Fibroblast of skin of left biceps (primary cell): ENCODE data around the gene BPIFB2.
"Not testable (repeated sequence)": the region's sequence is repeated elsewhere in the genome, so short reads cannot be mapped to it uniquely, and the experiment has no call there.

Source experiments
- DNase-seq, 2 experiments: peaks; one replicate each; pipeline ENCODE4 v3.0.0-alpha.2; 2013; ENCODE audit warnings: low read depth in 2 of 2

BPIFB2 gene

DNA sequence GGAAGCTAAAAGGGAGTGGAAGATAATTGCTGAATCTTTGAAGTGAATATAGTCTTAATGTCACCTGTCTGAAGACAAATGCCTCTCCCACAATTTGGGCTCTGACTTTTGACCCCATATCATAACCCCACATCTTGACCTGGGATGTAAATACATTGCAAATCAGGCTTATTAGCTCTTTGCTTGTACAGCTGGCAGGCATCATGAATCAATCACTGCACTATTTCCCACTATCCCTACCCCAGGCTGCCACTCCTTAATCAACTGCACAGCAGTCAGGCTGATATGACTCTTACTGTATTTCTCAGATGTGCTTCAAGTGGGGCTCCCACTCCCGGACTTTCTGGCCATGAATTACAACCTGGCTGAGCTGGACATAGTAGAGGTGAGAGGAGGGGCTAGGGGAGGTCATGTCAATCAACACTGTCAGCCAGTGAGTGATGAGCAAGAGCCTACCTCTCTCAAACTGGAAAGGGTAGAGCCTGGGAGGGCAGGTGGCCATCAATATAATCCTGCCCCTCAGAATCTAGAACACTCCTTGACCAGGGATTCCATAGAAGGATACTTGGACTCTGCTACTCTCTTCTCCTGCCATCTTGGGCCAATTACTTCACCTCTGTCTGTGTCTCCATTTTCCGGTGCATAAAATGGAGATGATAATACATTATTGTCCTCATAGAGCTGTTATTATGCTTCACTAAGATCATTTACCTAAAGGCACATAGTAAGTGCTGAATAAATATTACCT, 35.7 kb downstream of the BPIFB2 start:
- no peak for DNase-seq

GRCh38 chr20:33043731-33044181, 36.3 kb downstream of the BPIFB2 start:
- no peak for DNase-seq

DNA sequence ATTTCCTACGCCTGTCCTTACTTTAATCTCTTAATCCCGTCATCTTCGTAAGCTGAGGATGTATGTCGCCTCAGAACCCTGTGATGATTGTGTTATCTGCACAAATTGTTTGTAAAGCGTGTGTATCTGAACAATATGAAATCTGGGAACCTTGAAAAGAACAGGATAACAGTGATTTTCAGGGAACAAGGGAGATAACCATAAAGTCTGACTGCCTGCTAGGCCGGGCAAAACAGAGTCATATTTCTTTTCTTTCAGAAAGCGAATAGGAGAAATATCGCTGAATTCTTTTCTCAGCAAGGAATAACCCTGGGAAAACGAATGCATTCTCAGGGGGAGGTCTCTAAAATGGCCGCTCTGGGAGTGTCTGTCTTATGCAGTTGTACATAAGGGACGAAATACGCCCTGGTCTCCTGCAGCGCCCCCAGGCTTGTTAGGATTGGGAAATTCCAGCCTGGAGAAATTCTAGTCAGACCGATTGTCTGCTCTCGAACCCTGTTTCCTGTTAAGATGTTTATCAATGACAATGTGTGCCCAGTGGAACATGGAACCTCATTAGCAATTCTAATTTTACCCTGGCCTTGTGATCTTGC, 37.7 kb downstream of the BPIFB2 start:
- DNase-seq: not testable (repeated sequence)

GRCh38 chr20:33046412-33046811, 38.9 kb downstream of the BPIFB2 start:
- no peak for DNase-seq

DNA sequence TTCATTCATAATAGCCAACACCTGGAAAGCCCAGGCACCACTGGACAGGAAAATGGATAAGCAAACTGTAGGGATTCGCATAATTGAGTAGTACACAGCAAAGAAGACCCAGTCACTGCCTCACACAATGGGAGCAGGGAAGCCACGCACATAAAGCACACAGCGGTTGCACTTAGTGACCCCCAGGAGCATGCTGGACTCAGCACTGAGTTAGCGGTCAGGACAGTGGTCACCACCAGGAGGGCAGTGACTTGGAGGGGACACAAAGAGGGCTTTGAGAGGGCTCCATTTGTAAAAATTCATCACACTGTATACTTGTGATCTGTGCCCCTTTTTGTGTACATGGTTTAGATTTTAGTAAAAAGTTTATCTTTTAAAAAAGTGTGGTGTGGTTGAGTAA, 43.8 kb downstream of the BPIFB2 start:
- no peak for DNase-seq

GRCh38 chr20:33053291-33054106, 46.0 kb downstream of the BPIFB2 start, which contains the start of gene BPIFB3:
Gene BPIFB3 (plus strand): TSS chr20:33053903. CDS start chr20:33055436, 1,533 bp downstream.
- no peak for DNase-seq

GRCh38 chr20:33054381-33054780, 46.9 kb downstream of the BPIFB2 start:
- no peak for DNase-seq

- DNase-seq: no peak
Measured at GRCh38 chr20:33054791-33055190, 47.3 kb downstream of the BPIFB2 start.

DNA sequence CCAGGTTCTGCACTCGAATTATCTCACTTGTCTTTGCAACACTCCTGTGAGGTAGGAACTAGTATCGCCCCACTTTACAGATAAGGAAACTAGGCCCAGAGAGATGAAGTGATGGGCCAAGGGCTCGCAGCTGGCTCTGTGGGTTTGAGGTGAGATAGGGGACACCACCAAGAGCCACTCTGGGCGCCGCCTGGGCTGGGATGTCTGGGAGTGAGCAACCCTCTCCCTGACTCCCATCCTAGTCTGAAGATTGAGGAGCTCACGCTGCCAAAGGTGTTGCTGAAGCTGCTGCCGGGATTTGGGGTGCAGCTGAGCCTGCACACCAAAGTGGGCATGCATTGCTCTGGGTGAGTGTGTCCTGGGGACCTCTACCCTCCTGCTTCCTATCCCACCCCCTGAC, 51.6 kb downstream of the BPIFB2 start:
- no peak for DNase-seq

- no peak for DNase-seq
Measured at GRCh38 chr20:33059741-33060390, 52.4 kb downstream of the BPIFB2 start.

- DNase-seq: no peak
Measured at GRCh38 chr20:33061658-33062028, 54.1 kb downstream of the BPIFB2 start.

- no peak for DNase-seq
Measured at GRCh38 chr20:33062105-33062824, 54.8 kb downstream of the BPIFB2 start.

GRCh38 chr20:33062825-33063149, 55.3 kb downstream of the BPIFB2 start:
- no peak for DNase-seq

- no peak for DNase-seq
Measured at GRCh38 chr20:33063271-33063670, 55.8 kb downstream of the BPIFB2 start.

DNA sequence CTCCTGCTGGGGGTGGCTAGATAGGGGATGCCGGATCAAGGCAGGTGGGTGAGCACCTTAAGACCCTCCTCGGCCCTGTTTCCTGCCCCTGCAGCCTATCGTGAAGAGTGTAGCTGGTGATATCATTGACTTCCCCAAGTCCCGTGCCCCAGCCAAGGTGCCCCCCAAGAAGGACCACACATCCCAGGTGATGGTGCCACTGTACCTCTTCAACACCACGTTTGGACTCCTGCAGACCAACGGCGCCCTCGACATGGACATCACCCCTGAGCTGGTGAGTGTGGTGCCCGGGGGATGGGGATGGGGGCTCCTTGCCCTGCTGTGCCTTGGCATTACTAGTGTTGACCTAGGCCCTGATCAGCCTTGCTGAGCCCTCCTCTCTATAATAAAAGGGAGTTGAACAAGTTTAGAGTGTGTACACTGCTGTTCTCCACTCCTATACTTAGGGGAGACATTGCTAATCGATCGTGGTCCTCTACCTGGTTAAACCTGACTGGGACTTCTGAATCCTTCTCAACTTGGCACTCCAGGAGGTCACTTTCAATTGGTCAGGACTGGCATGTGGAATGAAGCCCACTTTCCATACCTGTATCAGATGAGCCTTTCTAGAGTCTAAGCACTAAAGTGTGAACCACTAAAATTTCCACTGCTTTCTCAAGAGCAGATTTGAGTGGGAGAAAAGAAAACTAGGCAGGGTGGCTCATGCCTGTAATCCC, 57.2 kb downstream of the BPIFB2 start:
- no peak for DNase-seq

- DNase-seq: no peak
Measured at GRCh38 chr20:33065785-33066184, 58.3 kb downstream of the BPIFB2 start.

DNA sequence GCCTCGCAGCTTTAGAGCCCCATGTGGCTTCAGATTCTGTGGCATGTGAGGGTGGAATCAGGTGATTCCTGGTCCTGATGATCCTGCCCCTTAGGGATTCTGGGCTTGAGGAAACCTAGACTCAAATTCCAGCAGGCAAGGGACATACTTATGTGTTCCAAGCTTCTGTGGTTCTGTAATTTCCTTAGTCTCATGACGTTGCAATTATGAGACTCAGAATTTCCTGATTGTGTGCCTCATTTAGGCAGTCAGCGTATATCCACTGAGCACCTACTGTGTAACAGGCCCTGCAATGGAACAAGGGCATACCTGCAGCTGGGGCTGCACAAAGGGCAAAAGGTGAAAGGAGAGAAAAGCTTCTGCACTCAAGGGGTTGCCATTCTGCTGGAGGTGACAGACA, 60.3 kb downstream of the BPIFB2 start:
- no peak for DNase-seq

GRCh38 chr20:33068251-33068939, 60.9 kb downstream of the BPIFB2 start:
- no peak for DNase-seq

GRCh38 chr20:33069673-33070072, 62.2 kb downstream of the BPIFB2 start:
- no peak for DNase-seq
